Peyer's patch (tissue), 4 donors: Measurements from ENCODE around the gene S100A7.

Source experiments
- CTCF ChIP-seq, 6 experiments: fragments of 450-650 bp in 4 of 6; fragments of 200-600 bp in 2 of 6; sonication (generic) in 1 of 6; IDR thresholded peaks; one replicate each; pipeline ENCODE4 v1.5.1; 2017 to 2019; ENCODE audit warnings: antibody characterized with exemption in 6 of 6, mild to moderate bottlenecking in 3 of 6, moderate library complexity in 1 of 6
- POLR2A ChIP-seq, 2 donors: fragments of 450-650 bp; IDR thresholded peaks; one replicate each; pipeline ENCODE4 v1.5.1; 2017; ENCODE audit warnings: antibody characterized with exemption in 2 of 2, mild to moderate bottlenecking in 2 of 2, moderate library complexity in 2 of 2

- TF ChIP-seq POLR2A (IDR thresholded peaks at IDR 0.05), result no peak
- TF ChIP-seq CTCF (IDR thresholded peaks at IDR 0.05), result no peak
These were observed 25.4 kb upstream of the S100A7 start for GRCh38 chr1:153485863-153486262.
